ENCODE measurements around the gene FAM193A. TPM values are rescaled to one million over a fixed set of nuclear protein-coding genes. Genes with fewer than 3 reads are reported as not detected.
"Not testable (repeated sequence)": the region's sequence is repeated elsewhere in the genome, so short reads cannot be mapped to it uniquely, and the experiment has no call there.

Gene FAM193A
- total RNA-seq, 1 donor from 2014 or later, result 45.5 TPM

- H3K9me3 Mint-ChIP-seq, result no peaks in the 10 kb centered on the region
- peaks cover 18% of the 10 kb centered on the region for H3K36me3 Mint-ChIP-seq (ENCODE audit: low read depth)
- TF ChIP-seq CTCF (conservative IDR thresholded peaks at IDR 0.05), result no peak
- H3K27ac Mint-ChIP-seq (ENCODE audit: unreplicated experiment), result no peak overlapping the region
- peak overlapping the region; percentile 4 for H3K4me3 Mint-ChIP-seq
- no peak for DNase-seq (ENCODE audit: low read depth, low spot score)
- H3K4me1 Mint-ChIP-seq, result no peaks in the 10 kb centered on the region
- H3K27me3 Mint-ChIP-seq (ENCODE audit: low read depth), result no peaks in the 10 kb centered on the region
Observed at GRCh38 chr4:2722033-2722432, 185.6 kb downstream of the FAM193A start.

- TF ChIP-seq CTCF (conservative IDR thresholded peaks at IDR 0.05), result no peak
- Mint-ChIP-seq H3K9me3 (no peaks in the 10 kb centered on the region), H3K36me3 (ENCODE audit: low read depth) (peaks cover 14% of the 10 kb centered on the region), H3K4me3 (no peak overlapping the region), H3K27ac (ENCODE audit: unreplicated experiment) (no peak overlapping the region), H3K27me3 (ENCODE audit: low read depth) (no peaks in the 10 kb centered on the region), H3K4me1 (no peaks in the 10 kb centered on the region)
- no peak for DNase-seq (ENCODE audit: low read depth, low spot score)
Observed at GRCh38 chr4:2723751-2724150, 187.3 kb downstream of the FAM193A start.

- DNase-seq (ENCODE audit: low read depth, low spot score), result no peak
- H3K4me1 Mint-ChIP-seq, result no peaks in the 10 kb centered on the region
- H3K4me3 Mint-ChIP-seq, result no peak overlapping the region
- H3K9me3 Mint-ChIP-seq, result no peaks in the 10 kb centered on the region
- peaks cover 10% of the 10 kb centered on the region for H3K36me3 Mint-ChIP-seq (ENCODE audit: low read depth)
- no peak for TF ChIP-seq CTCF (conservative IDR thresholded peaks at IDR 0.05)
- H3K27me3 Mint-ChIP-seq (ENCODE audit: low read depth), result no peaks in the 10 kb centered on the region
- no peak overlapping the region for H3K27ac Mint-ChIP-seq (ENCODE audit: unreplicated experiment)
Observed at GRCh38 chr4:2725380-2725779, 188.9 kb downstream of the FAM193A start.

GRCh38 chr4:2726881-2727280, 190.4 kb downstream of the FAM193A start:
- not testable (repeated sequence) for H3K36me3 Mint-ChIP-seq (ENCODE audit: low read depth)

GRCh38 chr4:2728221-2728620, 191.8 kb downstream of the FAM193A start:
- no peaks in the 10 kb centered on the region for H3K4me1 Mint-ChIP-seq
- no peak for TF ChIP-seq CTCF (conservative IDR thresholded peaks at IDR 0.05)
- no peak for DNase-seq (ENCODE audit: low read depth, low spot score)
- H3K27me3 Mint-ChIP-seq (ENCODE audit: low read depth), result no peaks in the 10 kb centered on the region
- H3K36me3 Mint-ChIP-seq (ENCODE audit: low read depth), result peaks cover 11% of the 10 kb centered on the region
- no peaks in the 10 kb centered on the region for H3K9me3 Mint-ChIP-seq
- H3K4me3 Mint-ChIP-seq, result no peak overlapping the region
- no peak overlapping the region for H3K27ac Mint-ChIP-seq (ENCODE audit: unreplicated experiment)

More at GRCh38 chr4:2726881-2727280, 190.4 kb downstream of the FAM193A start:
- not testable (repeated sequence) for H3K9me3 Mint-ChIP-seq; DNase-seq (ENCODE audit: low read depth, low spot score); H3K27me3 Mint-ChIP-seq (ENCODE audit: low read depth); H3K4me3 Mint-ChIP-seq; H3K4me1 Mint-ChIP-seq; H3K27ac Mint-ChIP-seq (ENCODE audit: unreplicated experiment)

GRCh38 chr4:2728806-2729532, 192.5 kb downstream of the FAM193A start:
- Mint-ChIP-seq H3K4me1 (no peaks in the 10 kb centered on the region), H3K4me3 (no peak overlapping the region), H3K27ac (ENCODE audit: unreplicated experiment) (no peak overlapping the region), H3K27me3 (ENCODE audit: low read depth) (no peaks in the 10 kb centered on the region), H3K9me3 (no peaks in the 10 kb centered on the region), H3K36me3 (ENCODE audit: low read depth) (peaks cover 11% of the 10 kb centered on the region)
- no peak for DNase-seq (ENCODE audit: low read depth, low spot score)
- TF ChIP-seq CTCF (conservative IDR thresholded peaks at IDR 0.05), result no peak

All from neural crest cell (in vitro differentiated cells).